A549 treated with RU486 at 1 μM for 4 hours (cell line): ENCODE measurements around the gene DMGDH. TPM values are rescaled to one million over a fixed set of nuclear protein-coding genes. Genes with fewer than 3 reads are reported as not detected.

Source experiments
- total RNA-seq: library from RNA; stranded (reverse); fragments of 200-300 nt; extraction: Qiagen RNA extraction; gene quantifications from 5 replicates; pipeline ENCODE4 v1.2.3, GENCODE V29; 2022; ENCODE audit warnings: low read depth

Gene DMGDH
- total RNA-seq: not detected in 5 replicates

GRCh38 chr5:79069488-79070349, at the start of gene DMGDH, which contains the start of gene BHMT2:
TSS of gene DMGDH (minus strand) at chr5:79069674. CDS start at chr5:79069620, 54 bp downstream.
TSS of gene BHMT2 (plus strand) at chr5:79069767. CDS start at chr5:79069783, 16 bp downstream.

GRCh38 chr5:79111387-79111959, 42.0 kb upstream of the DMGDH start, which contains the start of gene BHMT:
TSS of gene BHMT (plus strand) at chr5:79111809. CDS start at chr5:79111886, 77 bp downstream.

GRCh38 chr5:78985116-78985724, 84.3 kb downstream of the DMGDH start, which contains the start of gene ARSB:
TSS of gene ARSB (minus strand) at chr5:78985310. CDS start at chr5:78985248, 62 bp downstream.

Other genes with a start within 250 kb of the DMGDH start
- gene ARSB, start 84.4 kb downstream of the DMGDH start, total RNA-seq: 7.7 to 9.1 TPM (median 8.8 TPM) in 5 replicates
- gene BHMT2, start 93 bp upstream of the DMGDH start, total RNA-seq: 0.15 TPM in 1 of 5 replicates, not detected in the others
- gene BHMT, start 42.1 kb upstream of the DMGDH start, total RNA-seq: 0.05 TPM in 1 of 5 replicates, not detected in the others
- 1.7 to 3.8 TPM (median 3.5 TPM) in 5 replicates for gene JMY, start 166.5 kb upstream of the DMGDH start, total RNA-seq